SK-N-SH (cell line): ENCODE data around the gene ANO6. TPM values are rescaled to one million over a fixed set of nuclear protein-coding genes. Genes with fewer than 3 reads are reported as not detected.

Experiments
- CTCF ChIA-PET: fragments of 300-600, 350-600 bp; formaldehyde crosslinking; extraction: SDS; loops from one replicate; lab custom pipeline; 2021; lab: Yijun Ruan, JAX
- POLR2A ChIA-PET: fragments of 350-600 bp; sonication (Branson Sonifier 250); formaldehyde crosslinking; extraction: SDS; loops from one replicate; lab custom pipeline; 2020; ENCODE audit warnings: antibody characterized with exemption, inconsistent platforms; lab: Yijun Ruan, JAX
- DNase-seq: peaks from one replicate; pipeline ENCODE4 v3.0.0; 2012
- H2AFZ ChIP-seq: fragments of 200-600 bp; sonication (generic); 2 replicates; pipeline ENCODE4 v1.8.1; 2016; ENCODE audit warnings: antibody characterized with exemption, mild to moderate bottlenecking, low read depth
- H3F3A ChIP-seq: fragments of 200-600 bp; sonication (generic); replicated peaks from 2 replicates; pipeline ENCODE3; 2016; ENCODE audit warnings: antibody characterized with exemption, mild to moderate bottlenecking; ENCODE audit not compliant: insufficient read depth
- H3K27ac ChIP-seq, 2 experiments: fragments of 200-500 bp in 1 of 2; fragments of 200-600 bp in 1 of 2; sonication (Bioruptor generic) in 1 of 2; sonication (generic), shearing (Covaris generic) in 1 of 2; 2 replicates each; pipeline versions ENCODE4 v1.5.1 to v1.6.1; 2014 to 2016; ENCODE audit warnings: low read depth in 2 of 2, inconsistent platforms in 1 of 2, low read length in 1 of 2, mild to moderate bottlenecking in 1 of 2, mixed read lengths in 1 of 2
- H3K27me3 ChIP-seq: fragments of 200-600 bp; sonication (generic), shearing (Covaris generic); 2 replicates; pipeline ENCODE4 v1.6.1; 2016; ENCODE audit warnings: mixed run types; ENCODE audit not compliant: insufficient read depth
- H3K36me3 ChIP-seq, 2 experiments: fragments of 200-500 bp in 1 of 2; fragments of 200-600 bp in 1 of 2; sonication (Bioruptor generic) in 1 of 2; sonication (generic) in 1 of 2; replicated peaks in 1 of 2; 2 replicates each; pipeline versions ENCODE3 to v1.5.1; 2014 to 2016; ENCODE audit warnings: low read length in 1 of 2, mild to moderate bottlenecking in 1 of 2; ENCODE audit not compliant: insufficient read depth in 2 of 2, control insufficient read depth in 1 of 2
- H3K4me1 ChIP-seq, 2 experiments: fragments of 200-500 bp in 1 of 2; fragments of 200-600 bp in 1 of 2; sonication (Bioruptor generic) in 1 of 2; sonication (generic), shearing (Covaris generic) in 1 of 2; 2 replicates each; pipeline versions ENCODE4 v1.5.1 to v1.6.1; 2014 to 2016; ENCODE audit warnings: low read depth in 1 of 2, low read length in 1 of 2, mixed run types in 1 of 2; ENCODE audit not compliant: insufficient read depth in 2 of 2, control insufficient read depth in 1 of 2
- H3K4me2 ChIP-seq: fragments of 200-600 bp; sonication (generic), shearing (Covaris generic); 2 replicates; pipeline ENCODE4 v1.6.1; 2017; ENCODE audit warnings: mixed run types
- H3K4me3 ChIP-seq, 2 experiments: fragments of 200-500 bp in 1 of 2; fragments of 200-600 bp in 1 of 2; sonication (Bioruptor generic) in 1 of 2; sonication (generic), shearing (Covaris generic) in 1 of 2; 2 replicates each; pipeline versions ENCODE4 v1.5.1 to v1.8.1; 2014 to 2016; ENCODE audit warnings: low read depth in 2 of 2, inconsistent platforms in 1 of 2, low read length in 1 of 2, mild to moderate bottlenecking in 1 of 2, mixed read lengths in 1 of 2, moderate library complexity in 1 of 2
- H3K79me2 ChIP-seq: fragments of 200-600 bp; sonication (generic); 2 replicates; pipeline ENCODE4 v1.8.1; 2017; ENCODE audit warnings: mild to moderate bottlenecking; ENCODE audit not compliant: insufficient read depth
- H3K9ac ChIP-seq: fragments of 200-600 bp; sonication (generic); 2 replicates; pipeline ENCODE4 v1.6.1; 2017; ENCODE audit warnings: mixed run types
- H3K9me2 ChIP-seq: fragments of 200-600 bp; sonication (generic); 2 replicates; pipeline ENCODE4 v1.6.1; 2017; ENCODE audit warnings: mixed run types
- H3K9me3 ChIP-seq: fragments of 200-600 bp; sonication (generic); 2 replicates; pipeline ENCODE4 v1.6.1; 2017; ENCODE audit warnings: mixed run types, mild to moderate bottlenecking, moderate library complexity
- H4K20me1 ChIP-seq: fragments of 200-600 bp; sonication (generic); 2 replicates; pipeline ENCODE4 v1.6.1; 2017; ENCODE audit warnings: mild to moderate bottlenecking, mixed run types; ENCODE audit not compliant: insufficient read depth
- CHD2 ChIP-seq: fragments of 150-350 bp; IDR thresholded peaks from 2 replicates; pipeline ENCODE4 v1.6.1; 2018; ENCODE audit warnings: low read length; ENCODE audit not compliant: partially characterized antibody
- CTCF ChIP-seq: fragments of 200-600 bp; sonication (generic); IDR thresholded peaks from 2 replicates; pipeline ENCODE4 v1.6.1; 2017; ENCODE audit warnings: antibody characterized with exemption, mild to moderate bottlenecking, moderate library complexity
- ELF1 ChIP-seq: IDR thresholded peaks from 2 replicates; pipeline ENCODE4 v1.4.0; 2012
- EZH2phosphoT487 ChIP-seq: fragments of 200-600 bp; sonication (generic); IDR thresholded peaks from 2 replicates; pipeline ENCODE4 v1.6.1; 2017; ENCODE audit warnings: low read depth, mixed run types, mild to moderate bottlenecking, antibody characterized with exemption, moderate library complexity, borderline replicate concordance
- GATA2 ChIP-seq: sonication (generic); formaldehyde crosslinking; IDR thresholded peaks from 2 replicates; pipeline ENCODE4 v1.5.0; 2020; ENCODE audit warnings: mild to moderate bottlenecking, missing genetic modification reagents
- MAX ChIP-seq: IDR thresholded peaks from 2 replicates; pipeline ENCODE4 v1.4.0; 2012; ENCODE audit warnings: low read depth
- MXI1 ChIP-seq: IDR thresholded peaks from 2 replicates; pipeline ENCODE4 v1.6.1; 2012; ENCODE audit warnings: mild to moderate bottlenecking, low read depth, low read length, improper control_type of control experiment
- NFIC ChIP-seq: IDR thresholded peaks from 2 replicates; pipeline ENCODE4 v1.4.0; 2012; ENCODE audit warnings: borderline replicate concordance
- REST ChIP-seq: IDR thresholded peaks from 2 replicates; pipeline ENCODE4 v1.6.1; 2012; ENCODE audit warnings: mild to moderate bottlenecking, low read depth, low read length, moderate library complexity
- RFX5 ChIP-seq: IDR thresholded peaks from 2 replicates; pipeline ENCODE4 v1.6.1; 2012; ENCODE audit warnings: mild to moderate bottlenecking, improper control_type of control experiment, low read length
- RXRA ChIP-seq: IDR thresholded peaks from 2 replicates; pipeline ENCODE4 v1.4.0; 2012; ENCODE audit warnings: low read depth, mild to moderate bottlenecking, borderline replicate concordance
- SMC3 ChIP-seq: IDR thresholded peaks from 2 replicates; pipeline ENCODE4 v1.6.1; 2012; ENCODE audit warnings: low read depth, low read length, improper control_type of control experiment
- TAF1 ChIP-seq: IDR thresholded peaks from 2 replicates; pipeline ENCODE4 v1.6.1; 2012; ENCODE audit warnings: low read depth, mild to moderate bottlenecking, low read length, moderate library complexity, borderline replicate concordance
- USF1 ChIP-seq: IDR thresholded peaks from 2 replicates; pipeline ENCODE4 v1.4.0; 2012; ENCODE audit warnings: low read depth, borderline replicate concordance
- ZBTB33 ChIP-seq: IDR thresholded peaks from 2 replicates; pipeline ENCODE4 v1.4.0; 2012; ENCODE audit warnings: low read depth, borderline replicate concordance
- WGBS: methylation state at CpG from one replicate; pipeline ENCODE4 v1.1.6; 2017; ENCODE audit warnings: low lambda C conversion rate; 5-methylcytosine and 5-hydroxymethylcytosine counted together
- polyA plus RNA-seq, 3 experiments: library from polyadenylated mRNA; depleted of rRNA; stranded (reverse); fragments of >200 nt; gene quantifications; 2 replicates each; pipeline ENCODE4 v1.2.3, GENCODE V29; 2012
- TF ChIP-seq, protein P1 (sequence below): fragments of 150-350 bp; IDR thresholded peaks from 2 replicates; pipeline ENCODE4 v1.6.1; 2016; ENCODE audit warnings: mild to moderate bottlenecking, low read depth, low read length

The ANO6 gene
- polyA plus RNA-seq, 1 of the 3 experiments (the other 2 are of a cell fraction): 20.1 TPM

DNA sequence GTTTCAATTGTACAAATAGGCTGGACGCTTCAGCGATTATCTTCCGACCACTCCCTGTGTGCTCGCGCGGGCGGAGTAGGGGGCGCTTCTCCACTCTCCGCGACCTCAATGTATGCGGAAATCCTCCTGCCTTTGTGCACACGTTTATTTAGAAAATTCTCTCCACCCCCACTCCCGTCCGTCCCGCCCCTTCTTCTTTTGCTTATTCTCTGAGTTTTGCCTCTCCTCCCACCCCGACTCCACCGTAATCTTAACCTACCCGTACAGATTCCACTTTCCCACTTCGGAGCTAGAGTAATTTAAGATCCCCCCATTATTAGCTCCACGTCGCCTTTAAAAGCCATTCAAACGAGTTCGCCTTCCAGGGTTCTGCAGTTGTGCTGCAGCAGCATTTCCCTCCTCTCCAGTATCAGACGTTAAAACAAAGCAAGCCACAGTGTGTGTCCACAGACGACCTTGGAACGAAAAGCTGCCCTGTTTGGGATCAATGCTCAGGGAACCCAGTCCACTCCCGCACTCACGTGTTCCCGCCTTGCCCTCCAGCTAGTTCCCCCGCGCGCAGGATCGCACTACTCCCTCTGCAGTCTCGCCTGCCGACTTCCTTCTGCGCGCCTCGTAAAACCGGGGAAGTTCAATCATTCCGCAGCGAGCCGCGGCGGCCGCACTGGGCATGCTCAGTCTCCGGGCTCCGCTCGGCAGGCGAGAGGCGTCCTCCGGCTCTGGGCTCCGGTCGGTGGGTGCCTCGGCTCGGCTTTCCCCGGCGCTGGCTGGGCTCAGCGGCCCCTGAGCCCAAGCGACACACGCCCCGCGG, at the start of gene ANO6 (continued):
- no peak for TF ChIP-seq ZBTB33
- 0 out of 2 replicates have a peak, but pooled peaks have one; percentile 37 for TF ChIP-seq RXRA
- peak; percentile 88 for TF ChIP-seq ELF1
- peak; percentile 61 for TF ChIP-seq MXI1
- TF ChIP-seq, protein P1, sequence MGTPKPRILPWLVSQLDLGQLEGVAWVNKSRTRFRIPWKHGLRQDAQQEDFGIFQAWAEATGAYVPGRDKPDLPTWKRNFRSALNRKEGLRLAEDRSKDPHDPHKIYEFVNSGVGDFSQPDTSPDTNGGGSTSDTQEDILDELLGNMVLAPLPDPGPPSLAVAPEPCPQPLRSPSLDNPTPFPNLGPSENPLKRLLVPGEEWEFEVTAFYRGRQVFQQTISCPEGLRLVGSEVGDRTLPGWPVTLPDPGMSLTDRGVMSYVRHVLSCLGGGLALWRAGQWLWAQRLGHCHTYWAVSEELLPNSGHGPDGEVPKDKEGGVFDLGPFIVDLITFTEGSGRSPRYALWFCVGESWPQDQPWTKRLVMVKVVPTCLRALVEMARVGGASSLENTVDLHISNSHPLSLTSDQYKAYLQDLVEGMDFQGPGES: no peak
- no peak for TF ChIP-seq EZH2phosphoT487
- no peak for TF ChIP-seq GATA2 (CRISPR knock-in tag)
- TF ChIP-seq TAF1: peak; percentile 76
- TF ChIP-seq MAX: peak; percentile 88
- 0 out of 2 replicates have a peak, but pooled peaks have one; percentile 13 for TF ChIP-seq USF1

GRCh38 chr12:45168976-45169375, 46.9 kb upstream of the ANO6 start:
- no peak for DNase-seq
- Histone ChIP-seq H2AFZ (no peak overlapping the region), H3K79me2 (no peaks in the 10 kb centered on the region), H3K9ac (no peak overlapping the region), H3F3A (no peaks in the 10 kb centered on the region), H3K4me1 (no peaks in the 10 kb centered on the region), H3K4me2 (no peak overlapping the region), H3K9me3 (no peaks in the 10 kb centered on the region), H4K20me1 (no peaks in the 10 kb centered on the region), H3K36me3 (no peaks in the 10 kb centered on the region), H3K9me2 (no peaks in the 10 kb centered on the region), H3K4me3 (no peak overlapping the region), H3K27ac (no peak overlapping the region), H3K27me3 (no peaks in the 10 kb centered on the region)
- WGBS: 87% methylated on average over 2 of the region's 2 CpGs
- CTCF ChIA-PET: no interaction called here
- POLR2A ChIA-PET: no interaction called here
- TF ChIP-seq USF1: no peak
- no peak for TF ChIP-seq CTCF
- TF ChIP-seq SMC3: no peak
- TF ChIP-seq REST: no peak
- no peak for TF ChIP-seq CHD2
- no peak for TF ChIP-seq RXRA
- TF ChIP-seq, protein P1: no peak
- no peak for TF ChIP-seq TAF1
- no peak for TF ChIP-seq NFIC
- TF ChIP-seq ELF1: no peak
- no peak for TF ChIP-seq RFX5
- TF ChIP-seq GATA2 (CRISPR knock-in tag): no peak
